Right atrium auricular region (tissue), 2 donors: Measurements from ENCODE around the gene GSTA2. TPM values are rescaled to one million over a fixed set of nuclear protein-coding genes. Genes with fewer than 3 reads are reported as not detected.

Experiments
- DNase-seq: peaks from one replicate; pipeline ENCODE4 v3.0.0-alpha.2; 2019; ENCODE audit warnings: low spot score
- H3K27ac ChIP-seq, 2 donors: fragments of 200-600 bp; sonication (generic); 1 replicate in 1 of 2; 2 replicates in 1 of 2; pipeline ENCODE4 v1.5.1; 2016 to 2019
- H3K27me3 ChIP-seq, 2 donors: fragments of 200-600 bp; sonication (generic); one replicate each; pipeline versions ENCODE4 v1.5.1 to v1.6.0; 2017 to 2019
- H3K36me3 ChIP-seq: fragments of 200-600 bp; sonication (generic); one replicate; pipeline ENCODE4 v1.5.1; 2016
- H3K4me1 ChIP-seq, 2 donors: fragments of 200-600 bp; sonication (generic); one replicate each; pipeline versions ENCODE4 v1.5.1 to v1.6.0; 2017 to 2019
- H3K4me3 ChIP-seq, 2 donors: fragments of 200-600 bp; sonication (generic); 1 replicate in 1 of 2; 2 replicates in 1 of 2; pipeline ENCODE4 v1.5.1; 2017 to 2019; ENCODE audit warnings: mild to moderate bottlenecking in 1 of 2, moderate library complexity in 1 of 2
- H3K9me3 ChIP-seq, 2 donors: fragments of 200-600 bp; sonication (generic); one replicate each; pipeline ENCODE4 v1.5.1; 2019
- total RNA-seq, 2 donors: library from RNA; depleted of rRNA; stranded (reverse); fragments of >200 nt; gene quantifications; one replicate each; pipeline ENCODE4 v1.1.0, GENCODE V29; 2016
- TF ChIP-seq, protein P1 (sequence below), 2 donors: fragments of 200-600 bp; sonication (generic); IDR thresholded peaks; one replicate each; pipeline ENCODE4 v1.5.1; 2019; ENCODE audit warnings: antibody characterized with exemption in 2 of 2

GSTA2 gene
- total RNA-seq, 2 donors from 2014 or later: not detected

DNA sequence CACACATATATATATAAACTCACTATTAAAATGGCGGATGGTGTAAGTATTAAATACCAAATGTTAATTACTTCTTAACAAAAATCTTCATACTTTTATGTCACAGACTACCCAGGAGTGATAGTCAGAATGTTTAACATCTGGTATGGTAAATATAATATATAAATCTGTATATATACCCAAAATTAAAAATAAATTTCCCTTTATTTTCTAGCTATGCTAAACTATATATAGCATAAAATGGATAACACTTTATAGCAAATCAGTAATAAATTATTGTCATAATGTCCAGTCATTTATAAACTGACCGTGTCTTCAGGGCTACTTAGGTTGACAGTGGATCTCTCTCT, 37.1 kb downstream of the GSTA2 start:
- Histone ChIP-seq H3K4me3 (no peak overlapping the region), H3K27ac (no peak overlapping the region), H3K27me3 (no peaks in the 10 kb centered on the region), H3K4me1 (no peaks in the 10 kb centered on the region), H3K36me3 (no peaks in the 10 kb centered on the region), H3K9me3 (no peaks in the 10 kb centered on the region)
- TF ChIP-seq, protein P1, sequence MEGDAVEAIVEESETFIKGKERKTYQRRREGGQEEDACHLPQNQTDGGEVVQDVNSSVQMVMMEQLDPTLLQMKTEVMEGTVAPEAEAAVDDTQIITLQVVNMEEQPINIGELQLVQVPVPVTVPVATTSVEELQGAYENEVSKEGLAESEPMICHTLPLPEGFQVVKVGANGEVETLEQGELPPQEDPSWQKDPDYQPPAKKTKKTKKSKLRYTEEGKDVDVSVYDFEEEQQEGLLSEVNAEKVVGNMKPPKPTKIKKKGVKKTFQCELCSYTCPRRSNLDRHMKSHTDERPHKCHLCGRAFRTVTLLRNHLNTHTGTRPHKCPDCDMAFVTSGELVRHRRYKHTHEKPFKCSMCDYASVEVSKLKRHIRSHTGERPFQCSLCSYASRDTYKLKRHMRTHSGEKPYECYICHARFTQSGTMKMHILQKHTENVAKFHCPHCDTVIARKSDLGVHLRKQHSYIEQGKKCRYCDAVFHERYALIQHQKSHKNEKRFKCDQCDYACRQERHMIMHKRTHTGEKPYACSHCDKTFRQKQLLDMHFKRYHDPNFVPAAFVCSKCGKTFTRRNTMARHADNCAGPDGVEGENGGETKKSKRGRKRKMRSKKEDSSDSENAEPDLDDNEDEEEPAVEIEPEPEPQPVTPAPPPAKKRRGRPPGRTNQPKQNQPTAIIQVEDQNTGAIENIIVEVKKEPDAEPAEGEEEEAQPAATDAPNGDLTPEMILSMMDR (IDR thresholded peaks at IDR 0.05): no peak
- no peak for DNase-seq

DNA sequence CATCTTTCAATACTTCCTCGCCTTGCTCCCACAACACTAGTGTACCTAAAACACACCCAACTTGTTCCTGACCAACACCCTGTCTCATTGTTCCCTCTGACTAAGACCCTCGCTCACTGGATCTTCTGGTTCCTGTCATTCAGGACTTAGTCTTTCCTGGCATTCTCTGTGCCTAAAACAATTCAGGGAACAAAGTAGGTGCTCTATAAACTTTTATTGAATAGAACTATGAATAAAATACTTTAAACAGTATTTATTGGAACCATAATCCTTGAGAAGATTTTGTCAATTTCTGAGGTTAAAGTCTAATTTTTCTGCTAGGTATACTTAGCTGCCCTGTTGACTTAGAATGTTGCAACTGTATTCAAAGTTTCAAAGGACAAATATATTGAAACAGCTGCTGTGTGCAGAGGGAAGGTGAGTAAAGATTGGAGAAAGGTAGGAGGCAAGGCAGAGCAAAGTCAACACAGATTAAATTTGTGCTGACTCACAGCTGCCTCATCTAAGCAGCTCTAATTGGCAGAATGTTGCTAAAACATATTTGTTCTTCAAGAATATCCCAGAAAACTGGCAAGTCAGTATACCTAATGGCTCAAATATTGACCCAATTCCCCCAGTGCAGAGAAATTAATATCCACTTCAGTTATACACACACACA, 37.6 kb downstream of the GSTA2 start:
- Histone ChIP-seq H3K9me3 (no peaks in the 10 kb centered on the region), H3K4me3 (no peak overlapping the region), H3K27me3 (no peaks in the 10 kb centered on the region), H3K27ac (no peak overlapping the region), H3K36me3 (no peaks in the 10 kb centered on the region), H3K4me1 (no peaks in the 10 kb centered on the region)
- TF ChIP-seq, protein P1 (IDR thresholded peaks at IDR 0.05): no peak
- no peak for DNase-seq

DNA sequence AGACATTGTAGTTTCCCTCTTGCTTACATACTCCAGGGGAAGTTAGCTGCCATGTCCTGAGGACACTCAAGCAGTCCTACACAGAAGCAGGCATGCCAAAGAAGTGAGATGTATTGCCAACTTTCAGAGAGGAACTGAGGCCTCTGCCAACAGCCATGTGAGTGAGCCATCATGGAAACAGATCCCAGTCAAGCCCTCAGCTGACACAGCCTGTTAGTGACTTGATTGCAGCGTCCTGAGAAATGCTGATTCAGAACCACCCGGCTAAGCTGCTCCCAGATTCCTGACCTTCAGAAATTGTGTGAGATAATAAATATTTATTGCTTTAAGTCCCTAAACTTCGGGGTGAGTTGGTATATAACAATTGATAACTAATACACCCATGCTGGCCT, 38.1 kb downstream of the GSTA2 start:
- no peak for DNase-seq
- no peak overlapping the region for H3K4me3 ChIP-seq
- H3K36me3 ChIP-seq: no peaks in the 10 kb centered on the region
- no peaks in the 10 kb centered on the region for H3K4me1 ChIP-seq
- TF ChIP-seq, protein P1 (IDR thresholded peaks at IDR 0.05): no peak
- H3K9me3 ChIP-seq: no peaks in the 10 kb centered on the region
- H3K27me3 ChIP-seq: no peaks in the 10 kb centered on the region
- peak overlapping the region in 1 of 2 donors; percentile 35 for H3K27ac ChIP-seq

DNA sequence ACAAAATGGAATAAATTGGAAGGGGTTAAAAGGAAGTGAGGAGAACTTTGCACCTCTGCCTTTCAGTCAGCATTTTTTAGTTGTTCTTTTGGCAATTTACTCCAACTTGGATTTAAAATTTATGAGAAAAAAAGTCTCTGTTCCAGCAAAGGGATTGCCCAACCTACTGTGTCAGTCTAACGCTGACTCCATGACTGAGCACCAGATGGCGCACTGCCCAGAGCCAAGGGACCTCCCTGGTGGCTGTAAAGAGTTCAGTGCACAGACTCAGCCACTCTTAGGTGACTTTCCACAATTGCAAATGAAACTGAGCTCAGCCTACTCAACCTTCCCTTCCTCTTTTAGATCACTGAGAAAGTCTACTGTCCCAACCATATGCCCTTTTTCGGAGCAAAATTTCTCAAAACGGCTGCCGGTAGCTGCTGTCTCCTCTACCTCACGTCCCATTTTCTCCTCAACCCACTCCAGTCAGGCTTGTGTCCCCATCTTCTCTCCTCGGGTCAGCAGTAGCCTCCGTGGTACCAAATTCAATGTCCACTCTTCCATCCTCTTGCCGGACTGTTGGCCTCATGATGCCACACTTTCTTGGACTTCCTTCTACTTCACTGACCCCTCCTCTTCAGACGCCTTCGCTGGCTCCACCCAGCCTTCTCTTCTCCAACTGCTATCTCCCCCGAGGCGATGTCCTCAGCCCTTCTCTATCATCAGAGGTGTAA, 38.7 kb downstream of the GSTA2 start:
- Histone ChIP-seq H3K9me3 (no peaks in the 10 kb centered on the region), H3K36me3 (no peaks in the 10 kb centered on the region), H3K4me3 (no peak overlapping the region), H3K4me1 (no peaks in the 10 kb centered on the region), H3K27ac (peak overlapping the region; percentile 26 to 35), H3K27me3 (no peaks in the 10 kb centered on the region)
- peak; percentile 88 for DNase-seq
- TF ChIP-seq, protein P1 (IDR thresholded peaks at IDR 0.05): peak in 1 of 2 donors; percentile 48

DNA sequence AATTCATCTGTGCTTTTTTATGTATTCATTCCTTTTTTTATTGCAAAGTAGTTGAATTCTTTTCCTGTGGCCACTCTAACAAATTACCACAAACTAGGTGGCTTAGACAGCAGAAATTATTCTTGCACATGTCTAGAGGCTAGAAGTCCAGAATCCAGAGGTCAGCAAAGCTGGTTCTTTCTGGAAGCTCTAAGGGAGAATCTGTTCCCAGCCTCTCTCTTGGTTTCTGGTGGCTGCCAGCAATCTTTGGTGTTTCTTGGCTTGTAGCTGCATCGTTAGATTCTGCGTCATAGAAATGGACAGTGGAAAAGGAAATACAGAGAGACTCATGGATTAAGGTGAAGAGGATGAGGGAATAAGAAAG, 39.3 kb downstream of the GSTA2 start:
- no peak for DNase-seq
- TF ChIP-seq, protein P1 (IDR thresholded peaks at IDR 0.05): no peak
- no peaks in the 10 kb centered on the region for H3K27me3 ChIP-seq
- H3K36me3 ChIP-seq: no peaks in the 10 kb centered on the region
- H3K4me1 ChIP-seq: no peaks in the 10 kb centered on the region
- no peak overlapping the region for H3K4me3 ChIP-seq
- H3K9me3 ChIP-seq: no peaks in the 10 kb centered on the region
- peak overlapping the region; percentile 26 to 35 for H3K27ac ChIP-seq
